ENCODE results near the gene ACKR3. TPM values are rescaled to one million over a fixed set of nuclear protein-coding genes. Genes with fewer than 3 reads are reported as not detected.

Gene ACKR3
- total RNA-seq, 2 donors from 2014 or later = 3.5 to 10.1 TPM

GRCh38 chr2:236535024-236535423, 34.6 kb upstream of the ACKR3 start:
- H3K36me3 ChIP-seq = no peaks in the 10 kb centered on the region
- no peaks in the 10 kb centered on the region for H3K4me1 ChIP-seq
- no peaks in the 10 kb centered on the region for H3K27me3 ChIP-seq
- H3K9ac ChIP-seq (ENCODE audit: low read depth in 2 of 2, low read length in 2 of 2) = no peak overlapping the region
- no peaks in the 10 kb centered on the region for H3K9me3 ChIP-seq
- DNase-seq = no peak
- H3K4me3 ChIP-seq = no peak overlapping the region
- intact Hi-C loops (cut with DNase I) = no loop called here
- H3K27ac ChIP-seq = no peak overlapping the region
- no peak for TF ChIP-seq CTCF (IDR thresholded peaks at IDR 0.05)

GRCh38 chr2:236536727-236537398, 32.8 kb upstream of the ACKR3 start:
- H3K4me1 ChIP-seq = no peaks in the 10 kb centered on the region
- H3K27ac ChIP-seq = no peak overlapping the region
- no peak overlapping the region for H3K9ac ChIP-seq (ENCODE audit: low read depth in 2 of 2, low read length in 2 of 2)
- intact Hi-C loops (cut with DNase I) = no loop called here
- no peak for DNase-seq
- H3K27me3 ChIP-seq = no peaks in the 10 kb centered on the region
- H3K36me3 ChIP-seq = no peaks in the 10 kb centered on the region
- no peak for TF ChIP-seq CTCF (IDR thresholded peaks at IDR 0.05)
- H3K9me3 ChIP-seq = no peaks in the 10 kb centered on the region
- H3K4me3 ChIP-seq = no peak overlapping the region

GRCh38 chr2:236538242-236538641, 31.4 kb upstream of the ACKR3 start:
- intact Hi-C loops (cut with DNase I) = no loop called here
- TF ChIP-seq CTCF (IDR thresholded peaks at IDR 0.05) = no peak
- no peak overlapping the region for H3K27ac ChIP-seq
- no peaks in the 10 kb centered on the region for H3K36me3 ChIP-seq
- no peak overlapping the region for H3K9ac ChIP-seq (ENCODE audit: low read depth in 2 of 2, low read length in 2 of 2)
- no peak overlapping the region for H3K4me3 ChIP-seq
- H3K4me1 ChIP-seq = no peaks in the 10 kb centered on the region
- no peaks in the 10 kb centered on the region for H3K9me3 ChIP-seq
- H3K27me3 ChIP-seq = no peaks in the 10 kb centered on the region
- DNase-seq = no peak

GRCh38 chr2:236541008-236541562, 28.5 kb upstream of the ACKR3 start:
- H3K4me1 ChIP-seq = no peaks in the 10 kb centered on the region
- H3K27me3 ChIP-seq = no peaks in the 10 kb centered on the region
- no peak for TF ChIP-seq CTCF (IDR thresholded peaks at IDR 0.05)
- no peak overlapping the region for H3K9ac ChIP-seq (ENCODE audit: low read depth in 2 of 2, low read length in 2 of 2)
- H3K27ac ChIP-seq = no peak overlapping the region
- no peak overlapping the region for H3K4me3 ChIP-seq
- no peak for DNase-seq
- H3K36me3 ChIP-seq = no peaks in the 10 kb centered on the region
- intact Hi-C loops (cut with DNase I) = no loop called here
- H3K9me3 ChIP-seq = no peaks in the 10 kb centered on the region

GRCh38 chr2:236544362-236544761, 25.3 kb upstream of the ACKR3 start:
- H3K27ac ChIP-seq = no peak overlapping the region
- intact Hi-C loops (cut with DNase I) = no loop called here

More at GRCh38 chr2:236544362-236544761, 25.3 kb upstream of the ACKR3 start:
- H3K27me3 ChIP-seq = no peaks in the 10 kb centered on the region
- H3K9ac ChIP-seq (ENCODE audit: low read depth in 2 of 2, low read length in 2 of 2) = no peak overlapping the region
- DNase-seq = no peak
- TF ChIP-seq CTCF (IDR thresholded peaks at IDR 0.05) = no peak
- no peaks in the 10 kb centered on the region for H3K4me1 ChIP-seq
- no peaks in the 10 kb centered on the region for H3K36me3 ChIP-seq
- no peaks in the 10 kb centered on the region for H3K9me3 ChIP-seq
- H3K4me3 ChIP-seq = no peak overlapping the region

All from colonic mucosa (tissue), 4 donors.